Measurements from ENCODE around the gene ABCB6.
"Not testable (repeated sequence)": the region's sequence is repeated elsewhere in the genome, so short reads cannot be mapped to it uniquely, and the experiment has no call there.

Gene ABCB6

DNA sequence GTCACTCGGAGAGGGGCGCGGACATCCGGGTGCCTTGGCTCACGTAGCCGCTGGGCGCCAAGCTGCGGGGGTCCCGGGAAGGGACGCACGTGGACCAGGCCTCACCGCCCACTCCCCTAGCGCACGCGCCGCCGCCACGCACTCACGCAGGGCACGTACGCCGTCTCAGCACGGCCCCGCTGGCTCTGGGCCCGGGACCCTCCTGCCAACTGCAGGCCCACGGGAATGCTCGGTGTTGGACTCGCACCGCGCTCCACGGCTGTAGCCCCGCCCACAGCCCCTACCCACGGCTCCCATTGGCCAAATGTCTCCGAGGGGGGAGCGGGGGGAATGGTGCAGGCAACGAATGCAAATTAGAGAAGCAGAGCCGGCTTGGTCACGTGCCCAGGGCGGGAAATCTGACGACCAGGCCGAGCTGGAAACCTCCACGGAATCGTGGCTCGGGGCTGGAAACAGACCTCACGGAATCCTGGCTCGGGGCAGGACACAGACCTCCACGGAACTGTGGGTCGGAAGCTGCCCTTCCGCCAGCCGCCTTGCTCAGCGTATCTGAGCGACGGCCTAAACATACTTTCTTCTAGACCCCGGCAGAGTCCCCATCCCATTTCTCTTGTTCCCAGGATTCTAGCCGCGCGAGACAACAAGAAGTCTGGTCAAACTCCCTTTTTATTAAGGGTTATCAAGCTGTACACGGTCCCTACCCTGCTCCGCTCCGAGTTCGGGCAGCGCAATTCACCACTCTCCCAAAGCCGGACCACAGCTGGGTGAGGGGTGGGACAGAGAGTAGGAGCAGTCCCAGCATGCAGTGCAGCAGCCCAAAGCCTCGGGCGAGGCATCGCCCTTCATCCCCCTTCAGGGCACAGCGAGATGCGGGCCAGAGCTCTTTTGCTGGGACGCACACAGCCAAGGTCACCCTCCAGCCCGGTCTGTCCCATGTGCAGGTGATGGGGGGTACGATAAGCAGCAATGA is at the start of gene ABCB6:
ABCB6 (minus strand) TSS at position 227 of the 970 bp plus-strand sequence. CDS start 285 bp downstream, outside the sequence.
- DNase-seq (ENCODE audit: low read depth in 2 of 2), result peak; percentile 92 to 98
- TF ChIP-seq, protein P1, sequence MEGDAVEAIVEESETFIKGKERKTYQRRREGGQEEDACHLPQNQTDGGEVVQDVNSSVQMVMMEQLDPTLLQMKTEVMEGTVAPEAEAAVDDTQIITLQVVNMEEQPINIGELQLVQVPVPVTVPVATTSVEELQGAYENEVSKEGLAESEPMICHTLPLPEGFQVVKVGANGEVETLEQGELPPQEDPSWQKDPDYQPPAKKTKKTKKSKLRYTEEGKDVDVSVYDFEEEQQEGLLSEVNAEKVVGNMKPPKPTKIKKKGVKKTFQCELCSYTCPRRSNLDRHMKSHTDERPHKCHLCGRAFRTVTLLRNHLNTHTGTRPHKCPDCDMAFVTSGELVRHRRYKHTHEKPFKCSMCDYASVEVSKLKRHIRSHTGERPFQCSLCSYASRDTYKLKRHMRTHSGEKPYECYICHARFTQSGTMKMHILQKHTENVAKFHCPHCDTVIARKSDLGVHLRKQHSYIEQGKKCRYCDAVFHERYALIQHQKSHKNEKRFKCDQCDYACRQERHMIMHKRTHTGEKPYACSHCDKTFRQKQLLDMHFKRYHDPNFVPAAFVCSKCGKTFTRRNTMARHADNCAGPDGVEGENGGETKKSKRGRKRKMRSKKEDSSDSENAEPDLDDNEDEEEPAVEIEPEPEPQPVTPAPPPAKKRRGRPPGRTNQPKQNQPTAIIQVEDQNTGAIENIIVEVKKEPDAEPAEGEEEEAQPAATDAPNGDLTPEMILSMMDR (IDR thresholded peaks at IDR 0.05; ENCODE audit: low read depth, low read length), result no peak
- H3K4me3 ChIP-seq (replicated peaks in 1 of 2; ENCODE audit: low read depth in 2 of 2, low read length in 2 of 2), result peak within 1 kb of the TSS; percentile 59 to 64

- no peak for DNase-seq (ENCODE audit: low read depth in 2 of 2)
- TF ChIP-seq, protein P1 (IDR thresholded peaks at IDR 0.05; ENCODE audit: low read depth, low read length), result no peak
- H3K4me3 ChIP-seq (replicated peaks in 1 of 2; ENCODE audit: low read depth in 2 of 2, low read length in 2 of 2), result no peak overlapping the region
These were observed 49.5 kb upstream of the ABCB6 start for GRCh38 chr2:219268294-219268693.

- DNase-seq (ENCODE audit: low read depth in 2 of 2), result no peak
- no peak overlapping the region for H3K4me3 ChIP-seq (replicated peaks in 1 of 2; ENCODE audit: low read depth in 2 of 2, low read length in 2 of 2)
- TF ChIP-seq, protein P1 (IDR thresholded peaks at IDR 0.05; ENCODE audit: low read depth, low read length), result no peak
These were observed 48.1 kb upstream of the ABCB6 start for GRCh38 chr2:219266886-219267285.

- TF ChIP-seq, protein P1 (IDR thresholded peaks at IDR 0.05; ENCODE audit: low read depth, low read length), result no peak
These were observed 47.5 kb upstream of the ABCB6 start for GRCh38 chr2:219266232-219266631.

DNA sequence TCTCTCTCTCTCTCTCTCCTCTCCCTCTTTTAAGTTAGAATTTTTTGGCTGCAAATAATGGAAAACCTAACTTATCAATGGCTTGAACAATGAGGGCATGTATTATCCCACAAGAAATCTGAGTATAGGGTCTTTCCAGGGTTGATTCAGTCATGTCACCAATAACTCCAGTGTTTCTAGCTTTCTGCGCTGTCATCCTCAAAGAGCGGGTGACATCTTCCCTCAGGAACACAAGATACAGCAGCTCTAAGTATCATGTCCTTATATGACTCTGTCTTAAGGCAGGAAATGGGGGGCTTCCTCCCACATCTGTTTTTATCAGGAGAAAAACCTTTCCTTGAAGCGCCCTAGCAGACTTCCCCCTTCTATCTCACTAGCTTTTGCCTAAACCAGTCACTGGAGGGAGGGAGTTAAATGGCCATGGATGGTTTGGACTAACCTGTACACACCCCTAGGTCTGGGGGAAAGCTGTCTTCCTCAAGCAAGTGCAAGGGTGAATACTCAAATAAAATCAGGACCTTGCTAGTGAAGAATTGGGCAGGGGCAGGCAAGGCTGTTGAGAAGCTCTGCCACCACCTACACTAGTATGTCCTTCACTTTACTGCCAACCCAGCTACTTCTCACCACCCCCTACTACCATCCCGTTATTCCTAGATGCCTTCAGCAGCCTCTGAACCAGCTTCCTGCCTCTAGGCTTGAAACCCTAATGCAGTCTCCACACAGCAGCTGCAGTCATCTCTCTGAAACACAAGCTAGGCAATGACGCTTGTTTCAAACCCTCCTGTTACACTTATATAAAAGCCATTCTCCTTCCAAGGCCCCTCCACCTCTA is 42.5 kb upstream of the ABCB6 start:
- TF ChIP-seq, protein P1 (IDR thresholded peaks at IDR 0.05; ENCODE audit: low read depth, low read length), result no peak
- no peak for DNase-seq (ENCODE audit: low read depth in 2 of 2)
- no peak overlapping the region for H3K4me3 ChIP-seq (replicated peaks in 1 of 2; ENCODE audit: low read depth in 2 of 2, low read length in 2 of 2)

More at GRCh38 chr2:219266232-219266631, 47.5 kb upstream of the ABCB6 start:
- no peak for DNase-seq (ENCODE audit: low read depth in 2 of 2)
- no peak overlapping the region for H3K4me3 ChIP-seq (replicated peaks in 1 of 2; ENCODE audit: low read depth in 2 of 2, low read length in 2 of 2)

DNA sequence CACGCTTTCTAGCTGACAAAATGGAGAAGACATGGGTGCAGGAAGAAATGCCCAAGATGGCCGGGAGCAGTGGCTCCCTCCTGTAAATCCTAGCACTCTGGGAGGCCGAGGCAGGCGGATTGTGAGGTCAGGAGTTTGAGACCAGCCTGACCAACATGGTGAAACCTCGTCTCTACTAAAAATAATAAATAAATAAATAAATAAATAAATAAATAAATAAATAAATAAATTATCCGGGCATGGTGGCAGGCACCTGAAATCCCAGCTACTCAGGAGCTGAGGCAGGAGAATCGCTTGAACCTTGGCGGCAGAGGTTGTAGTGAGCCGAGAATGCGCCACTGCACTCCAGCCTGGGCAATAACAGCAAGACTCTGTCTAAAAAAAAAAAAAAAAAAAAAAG is 40.2 kb upstream of the ABCB6 start:
- not testable (repeated sequence) for DNase-seq (ENCODE audit: low read depth in 2 of 2)

More for the DNA sequence above, 40.2 kb upstream of the ABCB6 start:
- not testable (repeated sequence) for H3K4me3 ChIP-seq (replicated peaks in 1 of 2; ENCODE audit: low read depth in 2 of 2, low read length in 2 of 2)
